NCI-H524 (cell line): ENCODE results near the gene PRDM7.

ENCODE experiments used
- DNase-seq, 2 experiments: peaks; one replicate each; lab custom pipeline; 2025; lab: John Stamatoyannopoulos, UW

The PRDM7 gene

DNA sequence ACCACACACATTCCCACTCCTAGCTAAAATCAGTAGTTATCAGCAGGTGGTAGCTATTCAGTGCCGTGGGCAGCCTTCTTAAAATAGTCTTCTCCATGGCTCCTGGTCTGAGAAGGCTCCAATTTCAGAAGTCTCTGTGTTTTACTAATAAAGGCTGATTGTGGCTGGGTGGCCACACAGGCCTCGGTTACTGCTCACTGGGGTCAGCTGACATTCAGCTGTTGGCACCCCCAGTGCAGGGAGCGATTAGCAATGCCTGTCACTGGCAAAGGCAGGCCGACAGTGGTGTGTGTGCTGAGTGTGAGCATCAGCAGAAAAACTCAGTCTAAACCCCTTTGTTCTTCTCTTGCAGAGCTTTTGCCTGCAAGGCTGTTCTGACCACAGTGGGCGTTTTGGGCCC is 41.2 kb downstream of the PRDM7 start:
- DNase-seq = no peak

DNA sequence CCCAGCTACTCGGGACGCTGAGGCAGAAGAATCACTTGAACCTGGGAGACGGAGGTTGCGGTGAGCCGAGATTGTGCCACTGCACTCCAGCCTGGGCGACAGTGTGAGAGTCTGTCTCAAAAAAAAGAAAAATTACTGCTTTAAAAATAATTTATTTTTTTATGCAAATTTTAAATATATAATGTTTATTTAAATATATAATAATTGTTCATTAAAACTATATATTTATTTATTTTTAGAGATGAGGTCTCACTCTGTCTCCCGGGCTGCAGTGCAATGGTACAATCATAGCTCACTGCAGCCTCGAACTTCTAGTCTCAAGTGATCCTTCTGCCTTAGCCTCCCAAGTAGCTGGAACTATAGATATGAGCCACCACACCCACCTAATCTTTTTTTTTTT is 42.6 kb downstream of the PRDM7 start:
- no peak for DNase-seq

DNA sequence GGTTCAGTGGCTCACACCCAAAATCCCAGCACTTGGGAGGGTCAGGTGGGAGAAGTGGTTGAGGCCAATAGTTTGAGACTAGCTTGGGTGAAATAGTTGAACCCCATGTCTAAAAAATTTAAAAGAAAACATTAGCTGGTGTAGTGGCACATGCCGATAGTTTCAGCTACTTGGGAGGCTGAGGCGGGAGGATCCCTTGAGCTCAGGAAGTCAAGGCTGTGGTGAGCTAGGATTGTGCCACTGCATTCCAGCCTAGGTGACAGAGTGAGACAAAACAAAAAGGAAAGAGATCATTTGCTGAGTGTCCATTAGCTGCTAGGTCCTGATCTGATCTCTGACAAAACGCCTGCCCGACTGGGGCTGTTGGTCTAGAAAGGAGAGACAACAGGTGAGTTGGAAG is 43.7 kb downstream of the PRDM7 start:
- no peak for DNase-seq

DNA sequence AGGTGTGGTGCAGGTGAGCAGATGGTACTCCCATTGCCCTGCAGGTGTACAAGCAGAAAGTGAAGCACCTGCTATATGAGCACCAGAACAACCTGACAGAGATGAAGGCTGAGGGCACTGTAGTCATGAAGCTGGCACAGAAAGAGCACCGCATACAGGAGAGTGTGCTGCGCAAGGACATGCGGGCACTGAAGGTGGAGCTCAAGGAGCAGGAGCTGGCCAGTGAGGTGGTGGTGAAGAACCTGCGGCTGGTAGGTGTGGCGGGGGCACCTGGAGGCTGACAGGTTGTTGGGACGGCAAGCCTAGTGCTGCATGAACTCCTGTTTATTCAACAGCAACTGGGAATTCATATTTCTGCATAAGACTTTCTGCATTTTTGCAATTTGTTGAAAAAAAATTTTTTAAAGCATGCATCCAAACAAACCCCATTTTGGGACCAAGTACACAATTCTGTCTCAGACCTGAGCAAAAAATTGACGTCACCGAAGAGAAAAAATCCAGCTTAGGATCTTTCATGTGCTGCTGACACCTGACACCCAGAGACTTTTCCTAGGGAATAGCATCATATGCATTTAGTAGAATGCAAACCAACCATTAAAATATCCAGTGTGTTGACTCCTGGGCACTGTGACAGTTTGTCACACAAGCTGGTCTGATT is 44.3 kb downstream of the PRDM7 start:
- DNase-seq = no peak

DNA sequence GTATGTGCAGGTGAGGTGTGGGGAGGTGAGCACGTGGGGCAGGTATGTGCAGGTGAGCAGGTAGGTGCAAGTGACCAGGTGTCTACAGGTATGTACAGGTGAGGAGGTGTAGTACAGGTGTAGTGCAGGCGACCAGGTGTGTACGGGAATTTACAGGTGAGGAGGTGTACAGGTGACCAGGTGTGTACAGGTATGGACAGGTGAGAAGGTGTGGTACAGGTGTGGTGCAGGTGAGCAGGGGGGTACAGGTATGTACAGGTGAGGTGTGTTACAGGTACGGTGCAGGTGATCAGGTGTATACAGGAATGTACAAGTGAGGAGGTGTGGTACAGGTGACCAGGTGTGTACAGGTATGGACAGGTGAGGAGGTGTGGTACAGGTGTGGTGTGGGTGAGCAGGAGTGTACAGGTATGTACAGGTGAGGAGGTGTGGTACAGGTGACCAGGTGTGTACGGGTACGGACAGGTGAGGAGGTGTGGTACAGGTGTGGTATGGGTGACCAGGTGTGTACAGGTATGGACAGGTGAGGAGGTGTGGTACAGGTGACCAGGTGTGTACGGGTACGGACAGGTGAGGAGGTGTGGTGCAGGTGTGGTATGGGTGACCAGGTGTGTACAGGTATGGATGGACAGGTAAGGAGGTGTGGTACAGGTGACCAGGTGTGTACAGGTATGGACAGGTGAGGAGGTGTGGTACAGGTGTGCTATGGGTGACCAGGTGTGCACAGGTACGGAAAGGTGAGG is 45.0 kb downstream of the PRDM7 start:
- no peak for DNase-seq

DNA sequence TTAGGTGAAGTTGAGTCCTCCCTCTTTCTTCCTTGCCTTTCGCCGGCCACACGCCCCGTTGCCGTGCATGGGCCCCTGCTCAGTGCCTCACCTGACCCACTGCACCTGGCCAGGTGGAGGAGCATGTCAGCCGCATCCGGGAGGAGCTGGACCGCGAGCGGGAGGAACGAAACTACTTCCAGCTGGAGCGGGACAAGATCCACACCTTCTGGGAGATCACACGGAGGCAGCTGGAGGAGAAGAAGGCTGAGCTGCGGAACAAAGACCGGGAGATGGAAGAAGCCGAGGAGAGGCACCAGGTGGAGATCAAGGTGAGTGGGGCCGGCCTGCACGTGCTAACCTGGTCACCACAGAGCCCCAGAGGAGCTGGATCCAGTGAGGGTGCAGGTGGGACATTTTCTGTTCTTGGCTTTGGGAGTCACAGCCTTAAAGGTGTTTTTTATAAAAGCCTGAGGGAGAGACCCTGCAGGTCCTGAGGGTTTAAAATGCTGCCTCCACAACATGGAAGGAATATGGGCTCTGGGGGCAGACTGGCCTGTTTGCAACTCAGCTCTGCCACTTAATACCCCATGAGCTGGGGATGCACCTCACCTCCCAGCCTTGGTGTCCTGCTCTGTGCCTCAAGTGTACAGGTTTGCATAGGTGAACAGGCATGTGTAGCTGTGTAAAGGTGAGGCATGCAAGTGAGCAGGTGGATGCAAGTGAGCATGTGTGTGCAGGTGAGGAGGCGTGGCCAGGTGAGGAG is 45.8 kb downstream of the PRDM7 start:
- no peak for DNase-seq

DNA sequence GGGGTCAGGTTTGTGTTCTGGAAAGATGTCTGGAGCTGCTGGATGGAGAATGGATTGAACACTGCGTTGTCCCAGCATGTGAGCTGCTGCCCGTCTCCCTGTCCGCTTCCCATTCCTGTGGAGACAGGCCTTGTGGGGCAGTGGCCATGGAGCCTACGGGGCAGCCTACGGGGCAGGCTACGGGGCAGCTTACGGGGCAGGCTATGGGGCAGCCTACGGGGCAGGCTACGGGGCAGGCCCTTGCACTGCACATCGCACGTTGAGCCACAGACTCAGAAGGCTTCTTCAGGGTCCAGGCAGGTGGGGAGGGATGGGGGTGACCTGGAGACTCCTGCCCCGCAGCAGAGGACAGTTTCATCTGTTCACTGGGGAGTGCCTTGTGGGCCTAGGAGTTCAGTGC is 48.1 kb downstream of the PRDM7 start:
- DNase-seq = no peak

DNA sequence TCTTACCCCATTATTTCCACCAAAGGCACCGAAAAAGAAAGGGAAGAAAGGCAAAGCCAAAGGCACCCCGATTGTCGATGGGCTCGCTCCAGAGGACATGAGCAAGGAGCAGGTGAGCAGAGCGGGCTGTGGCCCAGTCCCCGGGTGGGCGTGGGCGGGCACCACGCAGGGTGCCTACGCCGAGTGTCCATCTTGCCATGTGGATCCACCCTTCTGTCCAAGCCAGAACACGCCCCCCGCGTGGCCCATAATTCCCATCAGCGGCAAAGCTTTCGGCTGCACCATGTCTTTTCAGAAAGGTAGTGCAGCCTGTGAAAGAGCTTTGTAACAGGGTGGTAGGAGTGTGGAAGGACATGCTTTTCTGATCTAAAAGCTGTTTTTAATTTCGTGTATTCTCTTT is 49.5 kb downstream of the PRDM7 start:
- no peak for DNase-seq

DNA sequence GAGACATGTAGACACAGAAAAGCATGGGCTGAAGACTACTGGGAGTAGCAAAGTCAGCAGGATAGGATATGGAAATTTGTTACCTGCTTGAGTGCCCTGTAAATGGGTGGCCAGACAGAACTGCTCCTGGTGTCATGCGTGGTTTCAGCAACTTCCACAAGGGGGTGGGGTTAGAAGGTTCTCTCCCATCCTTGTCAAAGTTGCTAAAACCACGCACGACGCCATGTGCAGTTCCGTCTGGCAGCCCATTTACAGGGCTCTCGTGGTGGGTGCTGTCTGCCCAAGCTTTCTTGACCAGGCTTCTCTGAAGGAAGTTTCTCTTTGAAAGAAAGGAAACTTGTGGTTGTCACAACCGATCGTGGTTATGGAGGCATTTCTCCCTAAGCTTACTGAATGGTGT is 51.0 kb downstream of the PRDM7 start:
- no peak for DNase-seq

DNA sequence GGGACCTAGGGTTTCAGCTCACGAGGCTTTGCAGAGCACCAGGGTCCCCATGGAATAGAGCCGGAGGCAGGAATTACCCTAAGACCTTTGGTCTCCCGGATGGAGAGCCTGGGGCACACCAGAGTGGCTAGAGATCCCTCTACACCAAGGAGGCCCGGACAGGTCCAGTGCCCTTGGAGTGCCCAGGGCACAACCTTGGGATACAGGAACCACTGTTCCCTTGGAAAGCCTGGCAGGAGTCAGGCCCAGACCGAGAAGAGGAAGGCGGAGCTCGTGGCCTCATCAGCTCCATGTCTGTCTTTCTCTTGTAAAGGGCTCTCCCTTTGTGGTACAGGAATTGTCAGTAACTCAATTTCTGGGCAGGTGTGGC is 54.1 kb downstream of the PRDM7 start:
- DNase-seq = no peak

DNA sequence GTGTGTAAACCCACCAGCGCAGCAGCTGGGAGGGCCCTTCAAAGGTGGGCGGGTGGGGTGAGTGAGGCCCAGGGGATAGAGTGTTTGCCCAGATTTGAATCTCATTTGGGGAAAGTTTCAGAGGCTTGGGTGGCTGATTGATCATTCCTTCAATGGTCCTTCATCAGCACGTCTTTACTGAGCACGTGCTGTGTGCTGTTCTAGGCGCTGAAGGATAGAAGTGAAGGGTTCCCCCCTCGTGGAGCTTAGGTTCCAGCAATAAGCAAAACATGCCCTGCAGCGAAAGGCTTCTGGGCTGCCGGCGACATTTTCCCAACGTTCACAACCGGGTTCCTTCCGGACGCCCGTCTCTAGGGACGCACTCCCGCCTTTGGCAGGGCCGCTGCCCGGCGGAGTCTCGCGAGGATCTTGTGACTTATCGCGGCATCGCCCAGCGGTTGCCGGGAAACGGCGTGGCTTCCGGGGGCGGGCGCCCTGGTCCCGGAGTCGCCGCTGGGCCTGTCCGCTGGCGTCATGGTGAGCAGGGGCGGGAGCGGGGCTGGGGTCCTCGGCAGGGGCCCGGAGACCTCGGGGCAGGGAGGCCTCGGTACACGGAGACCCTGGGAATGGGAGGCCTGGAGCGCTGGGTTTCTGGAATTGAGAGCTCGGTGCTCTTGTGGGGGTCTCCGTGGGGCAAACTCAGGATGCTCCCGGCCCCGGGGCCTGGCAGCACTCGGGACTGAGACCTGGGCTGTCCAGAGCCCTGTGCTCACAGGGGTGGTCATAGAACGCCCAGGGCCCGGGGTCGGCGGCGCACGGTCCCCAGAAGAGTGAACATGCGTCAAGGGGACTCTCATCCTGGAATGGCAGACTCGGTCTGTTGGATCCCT is 54.7 kb downstream of the PRDM7 start:
- peak; percentile 74 to 92 for DNase-seq

DNA sequence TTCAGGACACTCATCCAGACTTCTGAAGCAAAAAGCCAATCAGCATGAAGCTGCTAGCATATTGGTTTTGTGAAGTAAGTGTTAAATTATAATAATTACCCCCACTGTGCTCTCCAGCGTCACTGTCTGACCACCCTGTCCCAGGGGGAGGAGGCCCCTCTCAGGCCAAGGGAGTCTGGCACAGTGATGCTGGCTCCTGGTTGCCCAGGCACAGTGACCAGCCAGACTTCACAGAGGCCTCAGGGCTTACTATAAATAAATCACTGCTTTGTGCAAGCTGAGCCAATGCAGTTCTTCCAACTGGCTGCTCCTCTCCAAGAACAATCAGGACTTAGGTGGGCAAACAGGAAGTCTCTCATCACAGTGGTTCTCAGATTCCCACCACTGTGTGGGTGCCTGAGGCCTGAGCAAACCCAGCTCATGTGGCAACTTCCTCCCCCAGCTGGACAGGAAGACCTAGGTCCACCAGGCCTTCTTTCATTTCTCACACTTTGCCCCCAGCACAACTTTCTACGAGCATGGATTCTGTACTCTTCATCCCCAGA is 56.2 kb downstream of the PRDM7 start:
- DNase-seq = no peak

DNA sequence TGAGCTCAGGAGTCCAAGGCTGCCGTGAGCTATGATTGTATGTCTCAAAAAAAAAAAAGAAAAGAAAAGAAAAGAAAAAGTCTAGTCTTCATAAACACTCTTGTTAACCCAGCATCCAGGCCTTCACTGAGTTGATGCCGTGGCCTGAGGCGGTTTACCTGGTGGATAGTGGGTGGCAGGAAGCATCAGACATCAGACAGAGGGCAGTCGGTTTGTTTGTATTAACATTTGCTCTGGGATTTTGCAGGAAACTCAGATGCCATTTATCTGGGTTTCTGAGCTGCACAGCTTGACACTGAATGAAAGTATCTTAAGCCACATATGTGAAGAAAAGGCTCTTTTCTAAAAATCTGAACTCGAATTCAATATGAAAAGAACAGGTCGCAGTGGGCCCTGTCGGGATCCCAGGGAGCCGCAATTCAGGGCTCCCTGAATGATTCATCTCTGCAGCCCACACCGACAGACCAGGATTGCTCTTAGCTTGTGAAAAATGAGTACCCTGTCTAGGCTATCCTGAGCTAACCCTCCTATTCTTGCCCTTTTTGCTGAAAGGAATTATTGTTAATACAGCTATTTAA is 56.8 kb downstream of the PRDM7 start:
- no peak for DNase-seq

DNA sequence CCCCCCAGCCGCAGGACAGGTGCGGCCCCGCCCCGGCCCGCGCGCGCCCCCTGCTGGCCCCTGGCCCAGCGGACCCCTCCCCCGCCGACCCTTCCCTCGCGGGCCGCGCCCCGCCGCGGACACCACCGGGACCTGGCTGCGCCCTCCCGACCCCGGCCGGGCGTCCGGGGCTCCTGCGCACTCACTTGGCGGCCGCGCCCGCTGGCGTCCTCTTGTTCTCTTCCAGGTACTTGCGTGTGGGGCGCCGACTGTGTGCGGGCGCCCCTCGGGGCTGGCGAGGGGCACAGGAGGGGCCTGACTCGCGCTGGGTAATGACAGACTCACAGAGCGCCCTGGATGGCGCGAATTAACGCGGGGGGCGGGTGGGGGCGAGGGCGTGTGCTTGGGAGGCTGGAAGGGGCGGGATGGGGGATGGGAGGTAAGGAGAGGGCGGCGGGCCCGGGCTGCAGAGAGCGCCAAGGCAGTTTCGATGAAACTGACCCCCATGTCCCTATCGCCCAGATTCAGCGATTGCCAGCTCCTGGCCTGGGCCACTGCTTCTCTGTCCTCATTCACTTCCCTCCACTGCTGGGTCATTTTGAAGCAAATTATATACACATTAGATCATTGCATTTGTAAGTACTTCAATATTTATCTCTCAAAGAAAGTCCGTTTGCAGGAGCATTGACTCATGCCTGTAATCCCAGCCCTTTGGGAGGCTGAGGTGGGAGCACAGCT is 57.4 kb downstream of the PRDM7 start:
- peak; percentile 64 to 80 for DNase-seq

DNA sequence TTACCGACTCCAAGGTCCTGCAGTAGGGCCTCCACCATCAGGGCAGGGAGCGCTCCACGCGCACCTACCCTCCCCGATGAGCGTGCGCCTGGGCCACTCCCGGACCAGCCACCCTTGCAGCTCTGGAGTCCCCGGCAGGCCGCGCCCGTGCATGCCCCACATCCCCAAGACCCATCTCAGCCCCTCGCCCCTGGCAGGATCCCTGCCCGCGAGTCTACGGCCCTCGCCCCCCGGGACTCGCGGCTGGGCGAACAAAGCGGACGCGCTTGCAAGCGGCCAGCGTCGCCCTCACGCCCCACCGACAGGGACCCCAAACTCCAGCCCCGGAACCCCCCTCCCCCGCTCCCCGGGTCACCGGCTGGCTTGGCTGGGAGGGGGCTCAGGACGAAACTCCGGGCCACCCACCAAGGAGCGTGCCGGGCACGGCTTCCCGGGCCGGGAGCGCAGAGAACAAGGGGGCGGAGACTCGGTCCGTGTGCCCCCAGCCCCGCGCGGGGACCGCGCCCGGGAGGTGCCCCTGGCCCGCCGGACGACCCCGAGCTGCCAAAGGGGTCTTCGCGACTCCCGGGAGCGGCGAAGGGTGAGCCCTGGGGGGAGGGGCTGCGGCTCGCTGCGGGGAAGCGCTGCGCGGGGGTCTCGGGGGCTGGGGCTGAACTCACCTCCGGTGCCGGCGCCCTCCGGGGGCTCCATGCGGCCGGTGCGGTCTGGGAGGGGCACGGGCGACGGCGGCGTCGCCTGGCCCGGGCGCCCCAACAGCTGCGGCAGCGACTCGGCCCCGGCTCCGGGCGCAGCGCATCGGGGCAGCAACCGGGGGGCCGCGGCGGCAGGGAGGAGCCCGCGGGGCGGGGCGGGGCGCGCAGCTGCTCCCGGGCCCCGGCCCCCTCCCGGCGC is 58.2 kb downstream of the PRDM7 start, which contains the start of gene DBNDD1:
TSS of gene DBNDD1 (minus strand) at position 805 of the 891 bp plus-strand sequence. CDS start at position 690, 115 bp downstream.
- DNase-seq = peak in 1 of 2 experiments; percentile 58

DNA sequence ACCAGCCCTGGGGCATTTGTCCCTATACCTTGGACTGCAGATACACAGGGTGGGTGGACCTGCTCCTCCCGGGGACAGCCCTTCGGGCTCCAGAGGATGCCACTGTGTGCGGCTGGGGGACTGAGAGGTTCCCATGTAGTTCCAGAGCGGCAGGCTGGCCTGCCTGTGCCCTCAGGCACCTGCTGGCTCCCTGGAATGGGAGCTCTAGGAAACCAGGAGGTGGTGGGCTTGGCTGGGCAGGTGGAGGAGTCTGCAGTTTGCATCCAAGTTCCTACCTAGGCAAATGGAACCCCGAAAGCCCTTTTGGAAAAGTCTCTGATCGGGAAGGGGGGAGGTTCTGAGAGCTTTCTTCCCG is 58.9 kb downstream of the PRDM7 start:
- DNase-seq = peak in 1 of 2 experiments; percentile 58

DNA sequence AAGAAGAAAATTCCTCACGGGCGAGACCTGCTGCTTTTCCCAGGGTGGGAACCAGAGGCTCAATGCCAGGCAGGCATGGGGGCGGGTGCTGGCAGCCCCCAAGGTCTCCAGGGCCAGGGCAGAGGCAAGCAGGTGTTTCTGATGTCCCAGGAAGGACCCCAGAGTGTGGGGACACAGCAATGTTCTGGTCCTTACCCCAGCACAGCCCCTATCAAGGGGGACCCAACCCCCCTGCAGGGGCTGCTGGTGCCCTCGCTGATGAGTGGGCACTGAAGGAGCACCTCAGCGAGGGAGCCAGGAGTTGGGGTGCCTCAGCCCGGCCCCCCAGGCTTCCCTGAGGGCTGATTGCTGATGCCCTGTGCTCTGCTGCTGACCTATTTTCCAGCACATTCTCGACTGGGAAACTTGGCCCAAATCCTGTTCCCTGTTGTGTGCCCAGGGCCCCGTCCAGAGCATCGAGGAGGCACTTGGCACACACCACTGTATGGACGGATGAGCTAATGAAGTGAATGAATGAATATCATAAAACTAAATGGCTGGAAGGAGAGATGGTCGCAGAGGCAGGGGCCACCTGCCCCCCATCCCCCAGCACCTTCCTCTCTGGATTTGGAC is 60.7 kb downstream of the PRDM7 start:
- DNase-seq = no peak

DNA sequence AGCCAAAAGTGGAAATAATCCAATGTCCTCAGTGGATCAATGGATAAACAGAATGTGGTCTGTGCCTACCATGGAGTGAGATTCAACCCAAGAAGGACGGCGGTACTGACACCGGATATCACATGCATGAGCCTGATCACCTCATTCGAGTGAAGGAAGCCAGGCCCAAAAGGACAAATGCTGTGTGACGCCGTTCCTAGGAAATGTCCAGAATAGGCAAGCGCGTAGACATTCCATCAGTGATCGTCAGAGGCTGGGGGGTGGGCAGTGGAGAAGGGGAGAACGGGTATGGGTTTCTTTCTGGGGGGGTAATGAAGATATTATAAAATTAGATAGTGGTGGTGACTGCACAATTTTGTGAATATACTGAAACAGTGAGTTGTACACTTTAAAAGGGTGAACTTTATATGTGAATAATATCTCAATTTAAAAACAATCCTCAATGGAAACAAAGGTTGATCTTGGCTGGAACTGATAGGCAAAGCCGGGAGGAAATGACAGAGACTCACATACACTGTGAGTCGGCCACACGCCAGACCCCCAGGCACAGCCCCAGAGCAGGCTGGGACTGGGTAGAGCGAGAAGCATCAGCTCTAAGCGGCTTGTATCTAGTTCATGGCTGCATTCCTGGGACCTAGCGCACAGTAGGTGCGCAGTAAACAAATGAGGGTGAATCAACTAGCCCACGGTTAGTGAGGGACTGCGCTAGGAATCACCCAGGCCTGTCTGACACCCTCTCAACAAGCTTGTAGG is 61.4 kb downstream of the PRDM7 start:
- no peak for DNase-seq
